ENCODE measurements around the gene CD52. TPM values are rescaled to one million over a fixed set of nuclear protein-coding genes. Genes with fewer than 3 reads are reported as not detected.

The CD52 gene
- total RNA-seq, 2 donors from 2014 or later: 4.9 to 5.8 TPM

DNA sequence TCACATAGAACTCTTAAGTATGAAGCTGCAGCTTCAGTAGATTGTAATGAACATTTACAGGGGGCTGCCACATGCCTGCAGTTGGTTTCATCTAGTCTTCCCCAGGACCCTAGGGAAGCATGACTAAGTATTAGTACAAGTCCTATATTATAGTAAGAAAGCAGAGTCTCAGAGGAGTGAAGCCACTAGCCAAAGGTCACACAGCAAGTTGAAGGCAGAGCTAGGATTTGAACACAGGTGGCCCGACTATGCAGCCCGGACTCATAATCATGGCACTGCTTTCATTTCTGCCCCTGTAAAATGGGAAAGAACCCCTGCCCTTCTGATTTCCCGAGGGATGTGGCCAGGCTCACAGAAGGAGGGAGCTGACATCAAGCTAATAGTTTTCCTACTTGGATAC is 44.6 kb downstream of the CD52 start:
- no peaks in the 10 kb centered on the region for H3K9me3 ChIP-seq
- H3K27ac ChIP-seq: no peak overlapping the region
- TF ChIP-seq, protein P1, sequence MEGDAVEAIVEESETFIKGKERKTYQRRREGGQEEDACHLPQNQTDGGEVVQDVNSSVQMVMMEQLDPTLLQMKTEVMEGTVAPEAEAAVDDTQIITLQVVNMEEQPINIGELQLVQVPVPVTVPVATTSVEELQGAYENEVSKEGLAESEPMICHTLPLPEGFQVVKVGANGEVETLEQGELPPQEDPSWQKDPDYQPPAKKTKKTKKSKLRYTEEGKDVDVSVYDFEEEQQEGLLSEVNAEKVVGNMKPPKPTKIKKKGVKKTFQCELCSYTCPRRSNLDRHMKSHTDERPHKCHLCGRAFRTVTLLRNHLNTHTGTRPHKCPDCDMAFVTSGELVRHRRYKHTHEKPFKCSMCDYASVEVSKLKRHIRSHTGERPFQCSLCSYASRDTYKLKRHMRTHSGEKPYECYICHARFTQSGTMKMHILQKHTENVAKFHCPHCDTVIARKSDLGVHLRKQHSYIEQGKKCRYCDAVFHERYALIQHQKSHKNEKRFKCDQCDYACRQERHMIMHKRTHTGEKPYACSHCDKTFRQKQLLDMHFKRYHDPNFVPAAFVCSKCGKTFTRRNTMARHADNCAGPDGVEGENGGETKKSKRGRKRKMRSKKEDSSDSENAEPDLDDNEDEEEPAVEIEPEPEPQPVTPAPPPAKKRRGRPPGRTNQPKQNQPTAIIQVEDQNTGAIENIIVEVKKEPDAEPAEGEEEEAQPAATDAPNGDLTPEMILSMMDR (IDR thresholded peaks at IDR 0.05): no peak
- H3K36me3 ChIP-seq: no peaks in the 10 kb centered on the region
- no peak for DNase-seq (ENCODE audit: low spot score)
- H3K4me3 ChIP-seq: no peak overlapping the region
- H3K27me3 ChIP-seq: peaks cover 13 to 14% of the 10 kb centered on the region in 2 donors
- peaks cover 0 to 14% of the 10 kb centered on the region in 2 donors for H3K4me1 ChIP-seq

DNA sequence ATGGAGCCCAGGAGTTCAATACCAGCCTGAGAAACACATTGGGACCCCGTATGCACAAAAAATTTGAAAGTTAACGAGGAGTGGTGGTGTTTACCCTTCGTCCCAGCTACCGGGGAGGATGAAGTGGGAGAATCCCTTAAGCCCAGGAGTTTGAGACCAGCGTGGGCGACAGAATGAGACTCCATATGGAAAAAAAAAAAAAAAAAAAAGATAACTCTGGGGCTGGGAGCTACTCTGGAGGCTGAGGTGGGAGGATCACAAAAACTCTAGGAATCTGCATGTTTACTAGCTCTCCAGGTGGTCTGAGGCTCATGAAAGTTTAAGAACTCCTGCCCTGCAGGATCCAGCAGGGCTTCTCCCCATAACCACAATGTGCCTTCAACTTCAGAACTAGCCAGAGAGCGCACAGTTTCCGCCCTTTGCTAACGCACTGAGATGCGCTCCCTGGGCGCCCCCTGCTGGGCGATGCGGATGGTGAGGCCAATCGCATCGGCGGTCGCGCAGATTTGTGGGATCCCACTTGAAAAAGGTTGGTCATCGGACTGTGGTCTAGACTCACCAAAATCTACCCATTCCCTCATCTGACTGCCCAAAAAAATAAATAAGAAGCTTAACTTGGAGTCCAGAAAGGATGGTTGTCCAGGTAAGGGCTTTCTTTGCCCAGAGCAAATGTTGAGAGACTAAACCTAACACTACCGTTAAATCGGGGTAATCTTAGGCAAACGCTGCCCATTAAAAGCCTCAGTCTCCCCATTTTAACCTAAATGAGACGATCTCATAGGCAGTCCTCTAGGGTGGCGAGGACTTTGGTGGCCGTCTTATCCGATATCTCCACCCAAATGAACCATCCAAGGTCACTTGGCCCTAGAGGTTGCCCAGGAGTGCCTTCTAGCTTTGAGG is 46.0 kb downstream of the CD52 start:
- TF ChIP-seq, protein P1 (IDR thresholded peaks at IDR 0.05): peak; percentile 59 to 82
- peaks cover 13% of the 10 kb centered on the region in 2 donors for H3K27me3 ChIP-seq
- H3K4me3 ChIP-seq: no peak overlapping the region

DNA sequence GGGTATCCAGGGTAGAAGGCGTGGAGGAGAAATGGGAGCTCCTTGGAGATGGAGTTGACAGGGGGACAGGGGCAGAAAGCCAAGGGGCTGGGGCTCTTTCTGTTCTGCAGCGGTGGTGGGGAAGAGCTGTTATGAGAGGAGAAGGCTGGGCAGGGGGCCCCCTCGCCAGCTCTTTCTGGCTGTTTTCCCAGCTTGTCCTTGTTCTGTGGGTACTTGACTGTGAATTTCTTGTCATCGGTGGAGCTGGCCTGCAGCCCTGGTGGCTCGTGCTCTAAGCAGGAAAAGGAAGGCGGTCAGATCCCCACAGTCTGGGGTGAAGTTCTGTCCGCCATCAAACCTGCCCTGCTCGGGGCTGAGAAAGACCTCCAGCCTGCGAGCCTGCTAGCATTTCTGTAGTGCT is 47.2 kb downstream of the CD52 start:
- H3K4me1 ChIP-seq: peaks cover 0 to 12% of the 10 kb centered on the region in 2 donors
- DNase-seq (ENCODE audit: low spot score): no peak
- no peaks in the 10 kb centered on the region for H3K9me3 ChIP-seq
- no peak overlapping the region for H3K27ac ChIP-seq
- no peak overlapping the region for H3K4me3 ChIP-seq
- no peaks in the 10 kb centered on the region for H3K36me3 ChIP-seq
- TF ChIP-seq, protein P1 (IDR thresholded peaks at IDR 0.05): no peak
- peaks cover 9 to 13% of the 10 kb centered on the region in 2 donors for H3K27me3 ChIP-seq

More for the DNA sequence above, 46.0 kb downstream of the CD52 start:
- Histone ChIP-seq H3K4me1 (peaks cover 0 to 14% of the 10 kb centered on the region in 2 donors), H3K27ac (no peak overlapping the region), H3K36me3 (no peaks in the 10 kb centered on the region), H3K9me3 (no peaks in the 10 kb centered on the region)
- peak; percentile 76 for DNase-seq (ENCODE audit: low spot score)

DNA sequence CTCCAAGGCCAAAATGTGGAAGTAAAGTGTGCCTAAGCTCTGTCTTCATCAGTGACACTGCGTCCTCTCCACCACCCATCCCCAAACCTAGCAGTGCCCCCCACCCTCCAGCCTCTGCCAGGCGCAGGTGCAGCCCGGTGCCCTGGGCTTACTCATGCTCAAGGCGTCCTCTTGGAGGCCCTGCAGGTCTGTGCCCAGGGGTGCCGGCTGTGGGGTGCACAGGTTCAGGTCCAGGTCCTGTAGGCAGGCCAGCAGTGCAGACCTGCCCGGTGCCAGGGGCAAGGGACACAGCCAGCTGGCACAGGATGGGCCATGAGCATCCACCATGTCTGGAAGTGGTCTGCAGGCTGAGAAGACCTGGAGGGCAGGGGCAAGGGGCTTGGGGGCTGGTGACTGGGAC is 49.7 kb downstream of the CD52 start:
- no peak overlapping the region for H3K4me3 ChIP-seq
- DNase-seq (ENCODE audit: low spot score): no peak
- H3K9me3 ChIP-seq: no peaks in the 10 kb centered on the region
- no peaks in the 10 kb centered on the region for H3K27me3 ChIP-seq
- TF ChIP-seq, protein P1 (IDR thresholded peaks at IDR 0.05): no peak
- H3K36me3 ChIP-seq: no peaks in the 10 kb centered on the region
- no peak overlapping the region for H3K27ac ChIP-seq
- no peaks in the 10 kb centered on the region for H3K4me1 ChIP-seq

DNA sequence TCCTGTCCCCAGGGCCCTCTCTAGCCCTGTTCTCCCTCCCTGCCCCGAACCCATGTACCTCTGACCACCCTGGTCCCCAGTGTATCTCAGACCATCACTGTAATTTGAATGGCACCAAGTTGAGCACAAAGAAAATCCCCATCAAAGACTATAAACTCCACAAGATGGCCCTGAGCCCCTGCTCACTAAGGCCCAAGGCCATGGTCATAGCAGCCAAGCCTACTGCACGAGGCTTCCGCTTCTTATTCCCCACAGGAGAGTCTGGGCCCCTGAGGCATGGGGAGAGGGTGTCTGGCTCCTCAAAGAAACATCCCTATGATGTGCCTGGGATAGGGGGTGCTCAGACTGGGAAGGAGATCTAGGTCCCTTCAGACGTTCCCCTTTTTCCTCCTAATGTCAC is 50.2 kb downstream of the CD52 start:
- TF ChIP-seq, protein P1 (IDR thresholded peaks at IDR 0.05): no peak
- Histone ChIP-seq H3K4me1 (no peaks in the 10 kb centered on the region), H3K9me3 (no peaks in the 10 kb centered on the region), H3K27ac (no peak overlapping the region), H3K4me3 (no peak overlapping the region), H3K36me3 (no peaks in the 10 kb centered on the region), H3K27me3 (no peaks in the 10 kb centered on the region)
- DNase-seq (ENCODE audit: low spot score): no peak
